Kidney (tissue), 14 donors: Measurements from ENCODE around the gene ATP8A2. TPM values are rescaled to one million over a fixed set of nuclear protein-coding genes. Genes with fewer than 3 reads are reported as not detected.

Experiments used
- DNase-seq, 5 donors: peaks; one replicate each; pipeline ENCODE4 v3.0.0-alpha.2; 2013 to 2020
- FAIRE-seq: peaks from 2 replicates; lab custom pipeline; 2012; peaks lifted over from hg19 to GRCh38; lab: Jason Lieb, UNC
- H3K27ac ChIP-seq, 2 donors: one replicate each; pipeline ENCODE4 v1.7.0; 2013; ENCODE audit warnings: low read depth in 2 of 2, low read length in 2 of 2, inconsistent platforms in 1 of 2
- H3K27me3 ChIP-seq: one replicate; pipeline ENCODE4 v1.7.1; 2013; ENCODE audit warnings: low read length, inconsistent platforms; ENCODE audit not compliant: control insufficient read depth, insufficient read depth
- H3K36me3 ChIP-seq, 3 donors: one replicate each; pipeline versions ENCODE4 v1.7.0 to v1.7.1; 2013; ENCODE audit warnings: low read length in 3 of 3, control low read depth in 1 of 3, inconsistent platforms in 1 of 3; ENCODE audit not compliant: insufficient read depth in 3 of 3, control insufficient read depth in 2 of 3
- H3K4me1 ChIP-seq, 3 donors: one replicate each; pipeline versions ENCODE4 v1.7.0 to v1.7.1; 2013; ENCODE audit warnings: low read length in 3 of 3, inconsistent platforms in 1 of 3, low read depth in 1 of 3; ENCODE audit not compliant: control insufficient read depth in 2 of 3, insufficient read depth in 2 of 3
- H3K4me3 ChIP-seq, 3 donors: one replicate each; pipeline versions ENCODE4 v1.7.0 to v1.8.1; 2013; ENCODE audit warnings: low read length in 3 of 3, control low read depth in 1 of 3, inconsistent platforms in 1 of 3
- H3K9ac ChIP-seq, 3 donors: one replicate each; pipeline versions ENCODE4 v1.7.0 to v1.7.1; 2013; ENCODE audit warnings: low read length in 3 of 3, control low read depth in 1 of 3, inconsistent platforms in 1 of 3
- H3K9me3 ChIP-seq, 3 donors: one replicate each; pipeline versions ENCODE4 v1.7.0 to v1.7.1; 2013; ENCODE audit warnings: low read length in 3 of 3, control low read depth in 1 of 3, inconsistent platforms in 1 of 3; ENCODE audit not compliant: control insufficient read depth in 2 of 3, insufficient read depth in 1 of 3
- CTCF ChIP-seq: IDR thresholded peaks from 3 replicates; pipeline ENCODE4 v1.5.1; 2012; ENCODE audit warnings: mild to moderate bottlenecking, moderate library complexity, borderline replicate concordance; ENCODE audit not compliant: insufficient read depth; ENCODE audit errors: extremely low read depth
- intact Hi-C: fragments of 100-400 bp; cut with DNase I; formaldehyde crosslinking; loops from one replicate; pipeline ENCODE4 v1.11.1; 2022
- polyA plus RNA-seq: library from polyadenylated mRNA; stranded (reverse); fragments of 350-450 nt; fragmentation: Illumina TruSeq; extraction: RNeasy Lipid Tissue Mini Kit (QIAGEN cat#74804); gene quantifications from one replicate; pipeline ENCODE4 v1.2.3, GENCODE V29; 2014; ENCODE audit warnings: low read depth, low replicate concordance; ENCODE audit not compliant: insufficient read depth
- total RNA-seq: library from RNA; stranded (reverse); fragmentation: NEBNext Ultra II Directional; extraction: Animal tissue kit (Norgen Biotek cat#: 25700); gene quantifications from one replicate; pipeline ENCODE4 v1.2.1, GENCODE V29; 2021
- donor health status: control.
- donor health status: control.
- donor health status: control.
- donor health status: control.
- donor health status: control.
- donor health status: DM: yes; HTN: yes; CAD: no.
- donor health status: Normal renal cell carcinoma (clear cell type).

ATP8A2 gene
- total and polyA plus RNA-seq, 2 donors from 2014 or later = 0.50 to 0.73 TPM

GRCh38 chr13:26024558-26024957 lies 652.8 kb downstream of the ATP8A2 start:
- Histone ChIP-seq H3K27me3 (no peaks in the 10 kb centered on the region), H3K9me3 (no peaks in the 10 kb centered on the region), H3K36me3 (no peaks in the 10 kb centered on the region), H3K4me3 (no peak overlapping the region), H3K27ac (no peak overlapping the region), H3K4me1 (peaks cover 14 to 22% (median 20%) of the 10 kb centered on the region in 3 donors), H3K9ac (no peak overlapping the region)
- no peak for TF ChIP-seq CTCF
- DNase-seq (peak in 4 of 5 donors; percentile 55 to 87 (median 70)), FAIRE-seq (no peak)
- intact Hi-C loops = no loop called here

- Histone ChIP-seq H3K9ac (no peak overlapping the region), H3K27me3 (no peaks in the 10 kb centered on the region), H3K9me3 (no peaks in the 10 kb centered on the region), H3K4me1 (peaks cover 10 to 15% (median 14%) of the 10 kb centered on the region in 3 donors), H3K27ac (no peak overlapping the region), H3K36me3 (no peaks in the 10 kb centered on the region), H3K4me3 (no peak overlapping the region)
- DNase-seq = peak in 3 of 5 donors; percentile 25 to 59 (median 30)
- FAIRE-seq = no peak
- intact Hi-C loops = no loop called here
- TF ChIP-seq CTCF = no peak
Observed at GRCh38 chr13:26025196-26025595, 653.4 kb downstream of the ATP8A2 start.

GRCh38 chr13:26025771-26026170 lies 654.0 kb downstream of the ATP8A2 start:
- DNase-seq (no peak), FAIRE-seq (no peak)
- H3K4me1 ChIP-seq = peaks cover 6 to 12% (median 11%) of the 10 kb centered on the region in 3 donors

More at GRCh38 chr13:26025771-26026170, 654.0 kb downstream of the ATP8A2 start:
- no peak overlapping the region for H3K4me3 ChIP-seq
- no peaks in the 10 kb centered on the region for H3K27me3 ChIP-seq
- H3K9me3 ChIP-seq = no peaks in the 10 kb centered on the region
- intact Hi-C loops = no loop called here
- H3K9ac ChIP-seq = no peak overlapping the region
- H3K27ac ChIP-seq = no peak overlapping the region
- no peak for TF ChIP-seq CTCF
- H3K36me3 ChIP-seq = no peaks in the 10 kb centered on the region
